ENCODE results near the gene LDB3.
A peak's percentile ranks its signal among the peaks of the same experiment; 100 is the strongest.

Gene LDB3

GRCh38 chr10:86687750-86688149, 19.4 kb downstream of the LDB3 start:
- no peak for DNase-seq

- DNase-seq: peak; percentile 44
These were observed 20.1 kb downstream of the LDB3 start for GRCh38 chr10:86688398-86688921.

GRCh38 chr10:86689146-86689545, 20.8 kb downstream of the LDB3 start:
- no peak for DNase-seq

- DNase-seq: no peak
These were observed 21.9 kb downstream of the LDB3 start for GRCh38 chr10:86690231-86690630.

- DNase-seq: no peak
These were observed 22.4 kb downstream of the LDB3 start for GRCh38 chr10:86690657-86691084.

GRCh38 chr10:86691333-86692022, 23.2 kb downstream of the LDB3 start:
- no peak for DNase-seq

GRCh38 chr10:86692023-86692514, 23.8 kb downstream of the LDB3 start:
- no peak for DNase-seq

- no peak for DNase-seq
These were observed 24.4 kb downstream of the LDB3 start for GRCh38 chr10:86692664-86693063.

GRCh38 chr10:86693275-86693674, 25.0 kb downstream of the LDB3 start:
- no peak for DNase-seq

- DNase-seq: peak; percentile 23
These were observed 25.5 kb downstream of the LDB3 start for GRCh38 chr10:86693721-86694369.

GRCh38 chr10:86698207-86698940, 30.1 kb downstream of the LDB3 start:
- no peak for DNase-seq

- DNase-seq: no peak
These were observed 30.8 kb downstream of the LDB3 start for GRCh38 chr10:86699125-86699524.

GRCh38 chr10:86699541-86699940, 31.2 kb downstream of the LDB3 start:
- DNase-seq: no peak

- no peak for DNase-seq
These were observed 31.9 kb downstream of the LDB3 start for GRCh38 chr10:86699991-86700840.

- DNase-seq: no peak
These were observed 32.7 kb downstream of the LDB3 start for GRCh38 chr10:86700851-86701617.

- DNase-seq: no peak
These were observed 34.9 kb downstream of the LDB3 start for GRCh38 chr10:86703176-86703575.

- no peak for DNase-seq
These were observed 36.8 kb downstream of the LDB3 start for GRCh38 chr10:86705139-86705538.

- no peak for DNase-seq
These were observed 37.6 kb downstream of the LDB3 start for GRCh38 chr10:86705905-86706304.

GRCh38 chr10:86706401-86706841, 38.1 kb downstream of the LDB3 start:
- no peak for DNase-seq

GRCh38 chr10:86706977-86707376, 38.7 kb downstream of the LDB3 start:
- no peak for DNase-seq

GRCh38 chr10:86707505-86707904, 39.2 kb downstream of the LDB3 start:
- no peak for DNase-seq

Data from activated naive CD4-positive, alpha-beta T cell treated with anti-CD3 and anti-CD28 coated beads, Interleukin-2, amount 50 U/mL, for 16 hours (primary cell).